Pancreas (tissue), 10 donors: ENCODE results near the gene AANAT. TPM values are rescaled to one million over a fixed set of nuclear protein-coding genes. Genes with fewer than 3 reads are reported as not detected.
A peak's percentile ranks its signal among the peaks of the same experiment; 100 is the strongest.

Experiments used
- ATAC-seq, 4 donors: fragments of 200-7000 bp; cut with Tn5 transposase; one replicate each; pipeline versions ENCODE4 v1.8.0 to v1.9.1; 2020; ENCODE audit warnings: mild to moderate bottlenecking in 4 of 4, moderate library complexity in 4 of 4
- DNase-seq, 6 donors: peaks; one replicate each; pipeline ENCODE4 v3.0.0-alpha.2; 2020
- FAIRE-seq: peaks from 2 replicates; lab custom pipeline; 2012; peaks lifted over from hg19 to GRCh38; lab: Jason Lieb, UNC
- H3K27ac ChIP-seq, 4 donors: fragments of 200-600 bp; sonication (generic); 1 replicate in 3 of 4; 2 replicates in 1 of 4; pipeline versions ENCODE4 v1.5.0 to v1.8.0; 2020
- H3K27me3 ChIP-seq, 4 donors: fragments of 200-600 bp; one replicate each; pipeline ENCODE4 v1.8.0; 2021
- H3K36me3 ChIP-seq, 3 donors: fragments of 200-600 bp; sonication (generic) in 1 of 3; one replicate each; pipeline versions ENCODE4 v1.5.0 to v1.8.0; 2020 to 2021
- H3K4me1 ChIP-seq, 3 donors: fragments of 200-600 bp; one replicate each; pipeline ENCODE4 v1.8.0; 2021
- H3K4me3 ChIP-seq, 4 donors: fragments of 200-600 bp; sonication (generic) in 2 of 4; one replicate each; pipeline versions ENCODE4 v1.5.0 to v1.8.0; 2020 to 2021
- H3K9me3 ChIP-seq, 4 donors: fragments of 200-600 bp; one replicate each; pipeline ENCODE4 v1.8.0; 2021
- WGBS, 2 donors: extraction: QIAGEN DNeasy Blood & Tissue Kit; methylation state at CpG; one replicate each; pipeline ENCODE4 v1.1.7; 2013; 5-methylcytosine and 5-hydroxymethylcytosine counted together
- intact Hi-C, 3 donors: fragments of 100-400 bp; cut with DNase I; formaldehyde crosslinking; loops; one replicate each; pipeline versions ENCODE4 v1.11.1 to v1.14.2; 2022
- polyA plus RNA-seq, 2 donors: library from polyadenylated mRNA; stranded (reverse); fragments of 200-250 nt; gene quantifications; one replicate each; pipeline ENCODE4 v1.2.3, GENCODE V29; 2013
- total RNA-seq, 6 donors: library from RNA; stranded (reverse); fragmentation: NEBNext Ultra II Directional in 4 of 6; extraction: Animal tissue kit (Norgen Biotek cat#: 25700) in 4 of 6; gene quantifications; one replicate each; pipeline versions ENCODE4 v1.2.1 to v1.2.4, GENCODE V29; 2021 to 2023
- TF ChIP-seq, protein P1 (sequence below), 4 donors: fragments of 200-600 bp; sonication (generic) in 3 of 4; IDR thresholded peaks; one replicate each; pipeline versions ENCODE4 v1.5.0 to v1.8.0; 2021; ENCODE audit warnings: antibody characterized with exemption in 4 of 4
- donor health status: healthy with polysubstance abuse.
- donor health status: DM: no; HTN: no; CAD: no; lungs with moderate emphysema.
- donor health status: DM: no; HTN: no; CAD: no.
- donor health status: control.
- donor health status: control.
- donor health status: Bipolar disorder and iron deficiency.
- donor health status: DM: yes; HTN: yes; CAD: no.
- donor health status: DM: no; HTN: no; CAD: no.
- donor health status: DM: no; HTN: no; CAD: no.
- donor health status: DM: yes; HTN: yes; CAD: no.

AANAT gene
- total and polyA plus RNA-seq, 8 donors, result 0.16 to 0.23 TPM; not detected in 6

DNA sequence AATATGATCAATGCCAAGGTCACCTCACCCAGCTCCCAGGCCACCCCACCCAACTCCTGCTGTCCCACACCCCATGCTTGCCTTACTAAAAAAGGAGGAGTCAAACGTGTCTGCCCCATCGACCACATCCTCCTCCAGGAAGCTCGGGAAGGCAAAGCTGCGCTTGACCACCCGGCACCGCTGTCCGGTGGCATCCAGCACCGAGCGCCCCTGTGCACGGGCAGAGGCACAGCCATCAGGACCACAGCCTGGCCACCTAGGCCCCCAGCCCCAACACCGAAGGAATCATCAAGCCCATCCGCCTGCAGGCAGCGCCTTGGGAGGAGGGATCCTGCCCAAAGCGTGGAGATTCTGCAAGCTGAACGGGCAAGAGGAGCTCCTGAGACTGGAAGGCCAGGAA lies 10.2 kb downstream of the AANAT start:
- Histone ChIP-seq H3K27me3 (no peaks in the 10 kb centered on the region), H3K36me3 (peaks cover 0 to 13% (median under 1%) of the 10 kb centered on the region in 3 donors), H3K4me3 (no peak overlapping the region), H3K27ac (no peak overlapping the region), H3K9me3 (no peaks in the 10 kb centered on the region), H3K4me1 (no peaks in the 10 kb centered on the region)
- FAIRE-seq (no peak), ATAC-seq (no peak), DNase-seq (no peak)
- intact Hi-C loops, result no loop called here
- WGBS, 2 donors, result 92 to 95% methylated on average over 15 of the region's 15 CpGs
- TF ChIP-seq, protein P1, sequence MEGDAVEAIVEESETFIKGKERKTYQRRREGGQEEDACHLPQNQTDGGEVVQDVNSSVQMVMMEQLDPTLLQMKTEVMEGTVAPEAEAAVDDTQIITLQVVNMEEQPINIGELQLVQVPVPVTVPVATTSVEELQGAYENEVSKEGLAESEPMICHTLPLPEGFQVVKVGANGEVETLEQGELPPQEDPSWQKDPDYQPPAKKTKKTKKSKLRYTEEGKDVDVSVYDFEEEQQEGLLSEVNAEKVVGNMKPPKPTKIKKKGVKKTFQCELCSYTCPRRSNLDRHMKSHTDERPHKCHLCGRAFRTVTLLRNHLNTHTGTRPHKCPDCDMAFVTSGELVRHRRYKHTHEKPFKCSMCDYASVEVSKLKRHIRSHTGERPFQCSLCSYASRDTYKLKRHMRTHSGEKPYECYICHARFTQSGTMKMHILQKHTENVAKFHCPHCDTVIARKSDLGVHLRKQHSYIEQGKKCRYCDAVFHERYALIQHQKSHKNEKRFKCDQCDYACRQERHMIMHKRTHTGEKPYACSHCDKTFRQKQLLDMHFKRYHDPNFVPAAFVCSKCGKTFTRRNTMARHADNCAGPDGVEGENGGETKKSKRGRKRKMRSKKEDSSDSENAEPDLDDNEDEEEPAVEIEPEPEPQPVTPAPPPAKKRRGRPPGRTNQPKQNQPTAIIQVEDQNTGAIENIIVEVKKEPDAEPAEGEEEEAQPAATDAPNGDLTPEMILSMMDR (IDR thresholded peaks at IDR 0.05), result no peak

DNA sequence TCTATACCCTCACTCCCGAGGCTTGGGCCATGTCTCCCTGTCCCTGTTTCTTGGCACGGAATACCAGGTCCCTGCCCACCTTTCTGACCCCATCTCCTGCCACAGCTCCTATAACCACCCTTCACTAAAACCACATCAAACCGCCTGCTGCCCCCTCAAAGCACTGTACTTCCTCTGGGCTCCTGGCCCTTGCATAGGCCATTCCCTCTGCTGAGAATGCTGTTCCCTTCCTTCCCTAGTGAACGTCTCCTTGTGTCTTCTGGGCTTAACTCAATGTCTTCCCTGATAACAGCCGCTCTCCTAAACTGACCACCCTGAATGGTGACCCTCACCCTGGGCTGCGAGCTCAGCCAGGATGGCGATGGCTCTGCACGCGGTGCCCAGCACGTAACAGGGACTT lies 10.7 kb downstream of the AANAT start:
- H3K4me3 ChIP-seq, result no peak overlapping the region
- intact Hi-C loops, result no loop called here
- H3K36me3 ChIP-seq, result peaks cover 0 to 10% (median 0%) of the 10 kb centered on the region in 3 donors
- no peaks in the 10 kb centered on the region for H3K9me3 ChIP-seq
- TF ChIP-seq, protein P1 (IDR thresholded peaks at IDR 0.05), result no peak
- 94% methylated on average over 10 of the region's 10 CpGs for WGBS, 2 donors
- DNase-seq (no peak), FAIRE-seq (no peak), ATAC-seq (no peak)
- H3K4me1 ChIP-seq, result no peaks in the 10 kb centered on the region
- H3K27me3 ChIP-seq, result no peaks in the 10 kb centered on the region
- H3K27ac ChIP-seq, result no peak overlapping the region

DNA sequence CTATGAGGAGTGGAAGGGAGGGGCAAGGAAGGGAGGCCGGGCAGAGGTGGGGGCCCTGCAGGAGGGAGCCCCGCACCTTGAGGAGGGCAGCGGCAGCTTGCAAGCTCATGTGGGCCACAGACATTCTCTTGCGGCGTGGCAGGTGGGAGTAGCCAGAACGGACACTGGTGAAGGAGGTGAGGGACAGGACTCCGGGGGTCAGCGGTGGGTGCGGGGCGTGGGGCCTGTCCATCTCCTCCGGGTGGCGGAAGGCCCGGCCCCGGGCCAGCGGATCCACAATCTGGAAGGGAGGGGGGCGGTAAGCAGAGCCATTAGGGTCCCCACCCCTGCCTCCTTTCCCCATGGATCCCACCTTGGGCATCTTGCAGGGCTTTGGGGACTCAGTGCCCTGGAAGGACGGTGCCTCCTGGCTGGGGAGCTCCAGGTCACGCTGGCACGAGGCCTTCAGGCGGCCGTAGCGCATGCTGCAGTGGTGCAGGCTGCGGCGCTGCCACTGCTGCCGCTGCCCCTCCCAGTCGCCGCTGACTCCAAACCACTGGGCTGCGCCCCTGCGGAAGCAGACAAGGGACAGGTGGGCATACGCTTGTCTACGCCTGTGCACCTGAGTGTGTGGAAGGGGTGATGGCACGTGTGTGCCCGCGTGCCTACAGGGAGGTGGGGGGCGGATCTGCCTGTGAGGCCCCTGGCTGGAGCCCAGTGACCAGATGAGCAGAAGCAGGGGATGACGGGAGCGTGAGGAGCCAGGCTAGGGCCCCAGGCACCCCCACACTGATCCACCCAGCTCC lies 11.5 kb downstream of the AANAT start:
- DNase-seq, result peak in 2 of 6 donors; percentile 24 to 68
- no peak overlapping the region for H3K27ac ChIP-seq
- no peak overlapping the region for H3K4me3 ChIP-seq
- 93 to 95% methylated on average over 37 of the region's 37 CpGs for WGBS, 2 donors
- peaks cover 0 to 2% (median 0%) of the 10 kb centered on the region in 3 donors for H3K36me3 ChIP-seq
- no peaks in the 10 kb centered on the region for H3K27me3 ChIP-seq
- no peaks in the 10 kb centered on the region for H3K9me3 ChIP-seq
- TF ChIP-seq, protein P1 (IDR thresholded peaks at IDR 0.05), result no peak
- no peaks in the 10 kb centered on the region for H3K4me1 ChIP-seq
- ATAC-seq, result no peak
- intact Hi-C loops, result no loop called here
- no peak for FAIRE-seq

GRCh38 chr17:76479515-76480060 lies 12.2 kb downstream of the AANAT start:
- Histone ChIP-seq H3K27me3 (no peaks in the 10 kb centered on the region), H3K4me1 (no peaks in the 10 kb centered on the region), H3K4me3 (no peak overlapping the region), H3K9me3 (no peaks in the 10 kb centered on the region), H3K36me3 (no peaks in the 10 kb centered on the region), H3K27ac (no peak overlapping the region)
- DNase-seq (peak in 1 of 6 donors; percentile 21), ATAC-seq (no peak), FAIRE-seq (no peak)
- intact Hi-C loops, result no loop called here
- 92 to 94% methylated on average over 14 of the region's 14 CpGs for WGBS, 2 donors
- TF ChIP-seq, protein P1 (IDR thresholded peaks at IDR 0.05), result no peak

DNA sequence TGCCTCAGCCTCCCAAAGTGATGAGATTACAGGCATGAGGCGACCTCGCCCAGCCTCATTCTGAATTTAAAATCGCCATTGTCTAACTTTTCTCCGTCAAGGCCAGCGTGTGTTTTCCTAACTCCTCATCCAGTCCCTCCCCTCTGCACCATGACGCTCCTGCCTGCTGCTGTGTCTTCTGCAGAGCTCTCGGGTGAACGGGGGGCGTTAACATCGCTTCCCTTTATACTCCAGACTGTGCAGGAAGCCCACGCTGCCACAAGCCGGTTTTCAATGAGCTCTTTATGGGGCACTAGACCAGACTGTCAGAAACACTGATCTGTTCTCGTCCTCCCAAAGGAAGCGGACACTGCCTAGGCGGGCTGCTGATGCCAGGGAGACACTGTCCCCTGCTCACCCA lies 13.2 kb downstream of the AANAT start:
- no peak overlapping the region for H3K27ac ChIP-seq
- DNase-seq, result no peak

More for the DNA sequence above, 13.2 kb downstream of the AANAT start:
- Histone ChIP-seq H3K27me3 (no peaks in the 10 kb centered on the region), H3K36me3 (no peaks in the 10 kb centered on the region), H3K4me3 (no peak overlapping the region), H3K4me1 (no peaks in the 10 kb centered on the region), H3K9me3 (no peaks in the 10 kb centered on the region)
- intact Hi-C loops, result no loop called here
- FAIRE-seq, result no peak
- ATAC-seq, result peak in 2 of 4 donors; percentile 4
- 82 to 88% methylated on average over 15 of the region's 15 CpGs for WGBS, 2 donors
- TF ChIP-seq, protein P1 (IDR thresholded peaks at IDR 0.05), result no peak
